Daoy (cell line): ENCODE results near the gene IL34. TPM values are rescaled to one million over a fixed set of nuclear protein-coding genes. Genes with fewer than 3 reads are reported as not detected.
"Not testable (repeated sequence)": the region's sequence is repeated elsewhere in the genome, so short reads cannot be mapped to it uniquely, and the experiment has no call there.

Source experiments
- DNase-seq: peaks from one replicate; pipeline ENCODE4 v3.0.0-alpha.2; 2015; ENCODE audit warnings: low read depth
- total RNA-seq: library from RNA; depleted of rRNA; stranded (reverse); fragments of >200 nt; shearing (Covaris generic); gene quantifications from 2 replicates; pipeline ENCODE4 v1.2.3, GENCODE V29; 2014

IL34 gene
- total RNA-seq, 1 experiment from 2014 or later: 2.7 TPM

- DNase-seq: no peak
Measured at GRCh38 chr16:70656712-70657263, 10.4 kb downstream of the IL34 start.

GRCh38 chr16:70657956-70658355, 11.6 kb downstream of the IL34 start:
- DNase-seq: no peak

- DNase-seq: no peak
Measured at GRCh38 chr16:70658921-70659320, 12.6 kb downstream of the IL34 start.

- no peak for DNase-seq
Measured at GRCh38 chr16:70659546-70659945, 13.2 kb downstream of the IL34 start.

GRCh38 chr16:70659953-70660671, 13.8 kb downstream of the IL34 start:
- no peak for DNase-seq

GRCh38 chr16:70660672-70661350, 14.5 kb downstream of the IL34 start:
- no peak for DNase-seq

- DNase-seq: no peak
Measured at GRCh38 chr16:70661534-70661917, 15.2 kb downstream of the IL34 start.

- peak; percentile 53 for DNase-seq
Measured at GRCh38 chr16:70661918-70662641, 15.7 kb downstream of the IL34 start.

GRCh38 chr16:70662991-70663523, 16.7 kb downstream of the IL34 start:
- DNase-seq: no peak

- no peak for DNase-seq
Measured at GRCh38 chr16:70663524-70664324, 17.4 kb downstream of the IL34 start.

GRCh38 chr16:70664325-70665112, 18.2 kb downstream of the IL34 start:
- DNase-seq: no peak

GRCh38 chr16:70665113-70665694, 18.8 kb downstream of the IL34 start:
- no peak for DNase-seq

- no peak for DNase-seq
Measured at GRCh38 chr16:70665806-70666735, 19.7 kb downstream of the IL34 start.

- DNase-seq: no peak
Measured at GRCh38 chr16:70670175-70670574, 23.8 kb downstream of the IL34 start.

- not testable (repeated sequence) for DNase-seq
Measured at GRCh38 chr16:70670938-70671337, 24.6 kb downstream of the IL34 start.

- DNase-seq: no peak
Measured at GRCh38 chr16:70674221-70675014, 28.1 kb downstream of the IL34 start.

- DNase-seq: no peak
Measured at GRCh38 chr16:70675851-70676513, 29.6 kb downstream of the IL34 start.
